Measurements from ENCODE around the gene LACRT.

LACRT gene

GRCh38 chr12:54598970-54599369, 35.7 kb downstream of the LACRT start:
- DNase-seq: no peak

GRCh38 chr12:54596526-54596946, 38.2 kb downstream of the LACRT start:
- peak; percentile 58 to 60 for DNase-seq

- no peak for DNase-seq
Measured at GRCh38 chr12:54595471-54595870, 39.2 kb downstream of the LACRT start.

GRCh38 chr12:54593725-54594124, 41.0 kb downstream of the LACRT start:
- peak in 1 of 2 donors; percentile 38 for DNase-seq

GRCh38 chr12:54593135-54593534, 41.6 kb downstream of the LACRT start:
- peak; percentile 61 to 85 for DNase-seq

GRCh38 chr12:54592316-54592715, 42.4 kb downstream of the LACRT start:
- no peak for DNase-seq

GRCh38 chr12:54590978-54591591, 43.6 kb downstream of the LACRT start:
- DNase-seq: no peak

- DNase-seq: no peak
Measured at GRCh38 chr12:54589964-54590363, 44.7 kb downstream of the LACRT start.

GRCh38 chr12:54588890-54589267, 45.8 kb downstream of the LACRT start:
- DNase-seq: no peak

- DNase-seq: peak in 1 of 2 donors; percentile 5
Measured at GRCh38 chr12:54588110-54588889, 46.4 kb downstream of the LACRT start, which contains the start of gene PPP1R1A. PPP1R1A (minus strand) TSS chr12:54588659; CDS start chr12:54588488, 171 bp downstream.

GRCh38 chr12:54587315-54587873, 47.3 kb downstream of the LACRT start:
- DNase-seq: no peak

- no peak for DNase-seq
Measured at GRCh38 chr12:54586620-54587019, 48.1 kb downstream of the LACRT start.

GRCh38 chr12:54585243-54585642, 49.5 kb downstream of the LACRT start:
- DNase-seq: no peak

- DNase-seq: no peak
Measured at GRCh38 chr12:54584128-54584527, 50.6 kb downstream of the LACRT start.

- no peak for DNase-seq
Measured at GRCh38 chr12:54583726-54584125, 51.0 kb downstream of the LACRT start.

GRCh38 chr12:54581412-54581811, 53.3 kb downstream of the LACRT start:
- no peak for DNase-seq

Measured in inflammatory macrophage (primary cell).